Astrocyte of the spinal cord (primary cell): ENCODE results near the gene MAP1LC3A.

Experiments used
- DNase-seq: peaks from one replicate; pipeline ENCODE4 v3.0.0; 2011; ENCODE audit warnings: low read depth, low spot score
- H3K4me3 ChIP-seq: 2 replicates; pipeline ENCODE4 v1.5.1; 2011; ENCODE audit warnings: low read depth, mild to moderate bottlenecking, low read length, moderate library complexity
- CTCF ChIP-seq: IDR thresholded peaks from 2 replicates; pipeline ENCODE4 v1.5.1; 2012; ENCODE audit warnings: low read depth, mild to moderate bottlenecking, low read length, inconsistent platforms
- in situ Hi-C: cut with HindIII; loops from 2 replicates; pipeline ENCODE4 v1.10.0; 2017; ENCODE audit warnings: low sequenced_read_pairs

Gene MAP1LC3A

GRCh38 chr20:34566978-34567891 lies 8.7 kb downstream of the MAP1LC3A start:
- in situ Hi-C loops = no loop called here
- no peak for DNase-seq
- H3K4me3 ChIP-seq = no peak overlapping the region
- TF ChIP-seq CTCF = no peak

- no peak for DNase-seq
- in situ Hi-C loops = no loop called here
- TF ChIP-seq CTCF = no peak
- H3K4me3 ChIP-seq = no peak overlapping the region
These were observed 9.7 kb downstream of the MAP1LC3A start for GRCh38 chr20:34567892-34568865.

- in situ Hi-C loops = no loop called here
- no peak overlapping the region for H3K4me3 ChIP-seq
- no peak for TF ChIP-seq CTCF
- no peak for DNase-seq
These were observed 11.1 kb downstream of the MAP1LC3A start for GRCh38 chr20:34569598-34569997.

GRCh38 chr20:34570859-34571306 lies 12.4 kb downstream of the MAP1LC3A start:
- TF ChIP-seq CTCF = no peak
- H3K4me3 ChIP-seq = no peak overlapping the region
- in situ Hi-C loops = no loop called here
- peak; percentile 46 for DNase-seq

- TF ChIP-seq CTCF = no peak
- DNase-seq = no peak
- H3K4me3 ChIP-seq = no peak overlapping the region
- in situ Hi-C loops = no loop called here
These were observed 13.2 kb downstream of the MAP1LC3A start for GRCh38 chr20:34571753-34572152.

- H3K4me3 ChIP-seq = no peak overlapping the region
- no peak for TF ChIP-seq CTCF
- no peak for DNase-seq
- in situ Hi-C loops = no loop called here
These were observed 15.2 kb downstream of the MAP1LC3A start for GRCh38 chr20:34573541-34574300.
